Smooth muscle cell (in vitro differentiated cells): ENCODE data around the gene STX5. TPM values are rescaled to one million over a fixed set of nuclear protein-coding genes. Genes with fewer than 3 reads are reported as not detected.

Source experiments
- DNase-seq: peaks from one replicate; lab custom pipeline; 2025; ENCODE audit not compliant: unreplicated experiment; lab: John Stamatoyannopoulos, UW
- H2AFZ ChIP-seq: fragments of 200-600 bp; sonication (generic); 2 replicates; pipeline ENCODE4 v1.6.0; 2016; ENCODE audit warnings: antibody characterized with exemption, low read depth, mild to moderate bottlenecking
- H3F3A ChIP-seq: fragments of 200-600 bp; sonication (generic); 2 replicates; pipeline ENCODE4 v1.6.0; 2017; ENCODE audit warnings: antibody characterized with exemption, low read depth
- H3K27ac ChIP-seq: fragments of 200-600 bp; sonication (generic); 2 replicates; pipeline ENCODE4 v1.5.1; 2016; ENCODE audit warnings: low read depth, mild to moderate bottlenecking
- H3K27me3 ChIP-seq: fragments of 200-600 bp; sonication (generic); 2 replicates; pipeline ENCODE4 v1.6.1; 2016; ENCODE audit warnings: low read depth, mild to moderate bottlenecking
- H3K36me3 ChIP-seq: fragments of 200-600 bp; sonication (generic); 2 replicates; pipeline ENCODE4 v1.5.1; 2016; ENCODE audit warnings: low read depth
- H3K4me1 ChIP-seq: fragments of 200-600 bp; sonication (generic); 2 replicates; pipeline ENCODE4 v1.5.1; 2016; ENCODE audit warnings: low read depth
- H3K4me2 ChIP-seq: fragments of 200-600 bp; sonication (generic); 2 replicates; pipeline ENCODE4 v1.6.0; 2016; ENCODE audit warnings: mild to moderate bottlenecking
- H3K4me3 ChIP-seq: fragments of 200-600 bp; sonication (generic); 2 replicates; pipeline ENCODE4 v1.5.1; 2016; ENCODE audit warnings: mild to moderate bottlenecking
- H3K79me2 ChIP-seq: fragments of 200-600 bp; sonication (generic); 2 replicates; pipeline ENCODE4 v1.6.0; 2016; ENCODE audit warnings: low read depth, mild to moderate bottlenecking
- H3K9ac ChIP-seq: fragments of 200-600 bp; sonication (generic); 2 replicates; pipeline ENCODE4 v1.6.0; 2016; ENCODE audit warnings: low read depth
- H3K9me3 ChIP-seq: fragments of 200-600 bp; sonication (generic); replicated peaks from 2 replicates; pipeline ENCODE4 v1.5.1; 2016; ENCODE audit warnings: low read depth
- H4K20me1 ChIP-seq: fragments of 200-600 bp; sonication (generic); 2 replicates; pipeline ENCODE4 v1.6.0; 2016; ENCODE audit warnings: low read depth
- WGBS: methylation state at CpG from one replicate; pipeline ENCODE4 v1.1.7; 2016; ENCODE audit warnings: low lambda C conversion rate; 5-methylcytosine and 5-hydroxymethylcytosine counted together
- polyA plus RNA-seq: library from polyadenylated mRNA; unstranded; fragments of >200 nt; fragmentation: Nextera tagmentation; extraction: Ambion mirVana; gene quantifications from 2 replicates; pipeline ENCODE4 v1.2.1, GENCODE V29; 2016
- total RNA-seq: library from RNA; depleted of rRNA; stranded (reverse); fragments of >200 nt; gene quantifications from 2 replicates; pipeline ENCODE4 v1.2.3, GENCODE V29; 2014
- TF ChIP-seq, protein P1 (sequence below): fragments of 200-600 bp; sonication (generic); IDR thresholded peaks from 2 replicates; pipeline ENCODE4 v1.5.1; 2017; ENCODE audit warnings: borderline replicate concordance, mild to moderate bottlenecking, antibody characterized with exemption; ENCODE audit not compliant: insufficient read depth, poor library complexity, severe bottlenecking

The STX5 gene
- total and polyA plus RNA-seq, 2 experiments from 2014 or later, result 44.6 to 67.9 TPM

DNA sequence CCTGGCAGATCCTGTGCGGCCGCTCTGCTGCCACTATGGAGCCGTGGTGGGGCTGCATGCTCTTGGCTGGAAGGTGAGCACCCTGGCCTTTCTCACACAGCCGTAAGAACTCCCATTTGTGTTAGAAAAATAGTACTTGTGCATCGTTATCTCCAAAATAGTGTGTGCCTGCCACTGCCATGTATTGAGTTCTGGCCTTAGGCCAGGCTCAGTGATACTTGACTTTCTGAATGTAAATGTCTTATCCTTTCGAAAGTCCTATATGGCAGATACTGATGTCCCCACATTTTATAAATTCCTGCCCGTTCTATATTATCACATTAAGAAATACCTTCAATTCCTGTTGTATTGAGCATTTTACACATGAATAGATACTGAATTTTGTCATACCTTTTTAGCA lies 49.1 kb downstream of the STX5 start:
- Histone ChIP-seq H3K4me3 (no peak overlapping the region), H3K9ac (no peak overlapping the region), H3K36me3 (no peaks in the 10 kb centered on the region), H3K4me2 (no peak overlapping the region), H3K79me2 (no peaks in the 10 kb centered on the region), H4K20me1 (no peaks in the 10 kb centered on the region), H3K27ac (no peak overlapping the region), H2AFZ (no peak overlapping the region), H3K9me3 (no peaks in the 10 kb centered on the region), H3F3A (peaks cover 4% of the 10 kb centered on the region), H3K27me3 (no peaks in the 10 kb centered on the region), H3K4me1 (no peaks in the 10 kb centered on the region)
- DNase-seq, result no peak
- TF ChIP-seq, protein P1, sequence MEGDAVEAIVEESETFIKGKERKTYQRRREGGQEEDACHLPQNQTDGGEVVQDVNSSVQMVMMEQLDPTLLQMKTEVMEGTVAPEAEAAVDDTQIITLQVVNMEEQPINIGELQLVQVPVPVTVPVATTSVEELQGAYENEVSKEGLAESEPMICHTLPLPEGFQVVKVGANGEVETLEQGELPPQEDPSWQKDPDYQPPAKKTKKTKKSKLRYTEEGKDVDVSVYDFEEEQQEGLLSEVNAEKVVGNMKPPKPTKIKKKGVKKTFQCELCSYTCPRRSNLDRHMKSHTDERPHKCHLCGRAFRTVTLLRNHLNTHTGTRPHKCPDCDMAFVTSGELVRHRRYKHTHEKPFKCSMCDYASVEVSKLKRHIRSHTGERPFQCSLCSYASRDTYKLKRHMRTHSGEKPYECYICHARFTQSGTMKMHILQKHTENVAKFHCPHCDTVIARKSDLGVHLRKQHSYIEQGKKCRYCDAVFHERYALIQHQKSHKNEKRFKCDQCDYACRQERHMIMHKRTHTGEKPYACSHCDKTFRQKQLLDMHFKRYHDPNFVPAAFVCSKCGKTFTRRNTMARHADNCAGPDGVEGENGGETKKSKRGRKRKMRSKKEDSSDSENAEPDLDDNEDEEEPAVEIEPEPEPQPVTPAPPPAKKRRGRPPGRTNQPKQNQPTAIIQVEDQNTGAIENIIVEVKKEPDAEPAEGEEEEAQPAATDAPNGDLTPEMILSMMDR, result no peak
- 97% methylated on average over 7 of the region's 7 CpGs for WGBS

DNA sequence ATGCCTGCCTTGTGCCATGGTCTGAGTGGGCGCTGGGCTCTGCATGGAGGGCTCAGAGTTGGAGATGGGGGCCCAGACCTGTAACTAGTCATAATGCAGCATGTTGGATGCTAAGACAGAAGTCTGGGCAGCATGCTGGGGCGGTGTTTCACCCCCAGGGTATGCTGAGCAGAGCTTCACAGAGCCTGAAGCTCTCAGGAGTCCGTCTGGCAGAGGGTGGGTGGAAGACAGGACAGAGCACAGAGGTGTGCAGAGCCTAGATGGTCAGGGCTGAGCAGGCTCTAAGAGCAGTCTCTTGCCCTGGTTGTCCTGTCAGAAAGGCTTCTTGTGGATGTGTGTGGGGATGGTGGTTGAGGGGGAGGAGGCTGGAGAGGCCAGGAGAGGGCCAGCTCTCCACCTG lies 53.4 kb downstream of the STX5 start:
- H3K27me3 ChIP-seq, result no peaks in the 10 kb centered on the region
- H3K9me3 ChIP-seq, result no peaks in the 10 kb centered on the region
- no peaks in the 10 kb centered on the region for H3F3A ChIP-seq
- no peak for DNase-seq
- H3K36me3 ChIP-seq, result no peaks in the 10 kb centered on the region
- no peak overlapping the region for H3K9ac ChIP-seq
- H3K4me2 ChIP-seq, result no peak overlapping the region
- no peak overlapping the region for H3K4me3 ChIP-seq
- H2AFZ ChIP-seq, result no peak overlapping the region
- TF ChIP-seq, protein P1, result no peak
- peaks cover 5% of the 10 kb centered on the region for H3K79me2 ChIP-seq
- no peaks in the 10 kb centered on the region for H4K20me1 ChIP-seq
- H3K27ac ChIP-seq, result no peak overlapping the region
- H3K4me1 ChIP-seq, result no peaks in the 10 kb centered on the region
- 97% methylated on average over 3 of the region's 3 CpGs for WGBS

DNA sequence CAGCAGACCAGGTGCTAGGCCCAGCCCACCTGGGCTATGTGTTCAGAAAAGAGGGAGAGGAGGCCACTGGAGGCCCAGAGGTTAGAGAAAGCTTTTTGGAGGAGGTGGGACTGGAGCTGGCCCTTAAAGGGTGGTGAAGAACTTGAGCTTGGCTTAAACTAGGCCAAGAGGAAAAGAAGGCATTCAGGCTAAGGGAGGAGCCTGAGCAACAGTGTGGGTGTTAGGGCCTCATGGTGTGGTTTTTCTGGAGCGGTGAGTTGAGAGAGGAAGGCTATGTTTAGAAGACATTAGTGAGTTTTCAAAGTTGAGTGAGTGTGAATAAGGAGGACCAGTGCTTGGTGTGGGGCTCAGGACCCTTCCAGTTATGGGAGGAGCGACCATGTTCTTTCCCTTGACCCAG lies 54.5 kb downstream of the STX5 start:
- H2AFZ ChIP-seq, result no peak overlapping the region
- no peaks in the 10 kb centered on the region for H3K9me3 ChIP-seq

DNA sequence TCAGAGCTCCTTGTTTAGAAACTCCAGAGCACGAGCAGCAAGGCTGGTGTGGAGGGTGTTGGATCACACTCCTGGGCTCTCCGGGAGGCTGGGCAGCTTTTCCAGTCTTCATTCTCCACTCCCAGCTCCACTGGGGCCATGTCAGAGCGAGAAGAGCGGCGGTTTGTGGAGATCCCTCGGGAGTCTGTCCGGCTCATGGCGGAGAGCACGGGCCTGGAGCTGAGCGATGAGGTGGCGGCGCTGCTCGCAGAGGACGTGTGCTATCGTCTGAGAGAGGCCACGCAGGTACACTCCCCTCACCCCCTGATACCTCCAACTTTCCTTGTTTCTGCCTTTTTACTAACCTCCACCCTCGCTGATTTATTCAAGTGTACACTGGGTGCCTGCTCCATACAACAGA lies 56.2 kb downstream of the STX5 start:
- Histone ChIP-seq H4K20me1 (no peaks in the 10 kb centered on the region), H3F3A (no peaks in the 10 kb centered on the region), H3K36me3 (no peaks in the 10 kb centered on the region), H3K4me1 (peaks cover 2% of the 10 kb centered on the region), H3K27me3 (no peaks in the 10 kb centered on the region), H3K4me3 (no peak overlapping the region), H3K9ac (no peak overlapping the region), H3K4me2 (no peak overlapping the region), H3K79me2 (peaks cover 14% of the 10 kb centered on the region), H3K27ac (no peak overlapping the region), H3K9me3 (no peaks in the 10 kb centered on the region), H2AFZ (no peak overlapping the region)
- no peak for DNase-seq
- TF ChIP-seq, protein P1, result no peak
- 92% methylated on average over 16 of the region's 17 CpGs for WGBS

More for the DNA sequence above, 54.5 kb downstream of the STX5 start:
- Histone ChIP-seq H3K9ac (no peak overlapping the region), H4K20me1 (no peaks in the 10 kb centered on the region), H3F3A (no peaks in the 10 kb centered on the region), H3K27ac (no peak overlapping the region), H3K4me2 (no peak overlapping the region), H3K4me3 (no peak overlapping the region), H3K36me3 (no peaks in the 10 kb centered on the region), H3K4me1 (no peaks in the 10 kb centered on the region), H3K79me2 (peaks cover 7% of the 10 kb centered on the region), H3K27me3 (no peaks in the 10 kb centered on the region)
- no peak for DNase-seq
- TF ChIP-seq, protein P1, result no peak
- WGBS, result 76% methylated on average over 2 of the region's 2 CpGs
